Neural progenitor cell (in vitro differentiated cells): ENCODE results near the gene PIGA. TPM values are rescaled to one million over a fixed set of nuclear protein-coding genes. Genes with fewer than 3 reads are reported as not detected.

Experiments
- DNase-seq: peaks from one replicate; pipeline ENCODE4 v3.0.0-alpha.2; 2016; ENCODE audit warnings: low spot score
- H2AFZ ChIP-seq: fragments of 200-600 bp; sonication (generic); replicated peaks from 2 replicates; pipeline ENCODE4 v1.6.1; 2016; ENCODE audit warnings: antibody characterized with exemption
- H3F3A ChIP-seq: fragments of 200-600 bp; sonication (generic); 2 replicates; pipeline ENCODE4 v1.6.1; 2016; ENCODE audit warnings: antibody characterized with exemption, low read depth
- H3K27ac ChIP-seq: fragments of 200-600 bp; sonication (generic); 2 replicates; pipeline ENCODE4 v1.5.1; 2016; ENCODE audit warnings: mild to moderate bottlenecking
- H3K27me3 ChIP-seq: fragments of 200-600 bp; sonication (generic); 2 replicates; pipeline ENCODE4 v1.6.1; 2016; ENCODE audit warnings: mild to moderate bottlenecking, moderate library complexity
- H3K36me3 ChIP-seq: fragments of 200-600 bp; sonication (generic); 2 replicates; pipeline ENCODE4 v1.5.1; 2016
- H3K4me1 ChIP-seq: fragments of 200-600 bp; sonication (generic); 2 replicates; pipeline ENCODE4 v1.6.1; 2016; ENCODE audit warnings: mixed run types
- H3K4me2 ChIP-seq: fragments of 200-600 bp; sonication (generic); 2 replicates; pipeline ENCODE4 v1.6.1; 2016
- H3K4me3 ChIP-seq: fragments of 200-600 bp; sonication (generic); 2 replicates; pipeline ENCODE4 v1.5.1; 2016
- H3K79me2 ChIP-seq: fragments of 200-600 bp; sonication (generic); 2 replicates; pipeline ENCODE4 v1.6.1; 2016; ENCODE audit warnings: low read depth
- H3K9ac ChIP-seq: fragments of 200-600 bp; sonication (generic); 2 replicates; pipeline ENCODE4 v1.6.1; 2016
- H3K9me3 ChIP-seq: fragments of 200-600 bp; sonication (generic); 2 replicates; pipeline ENCODE4 v1.5.1; 2016; ENCODE audit warnings: low read depth
- H4K20me1 ChIP-seq: fragments of 200-600 bp; sonication (generic); 2 replicates; pipeline ENCODE4 v1.6.1; 2016; ENCODE audit warnings: low read depth
- H3K27ac Mint-ChIP-seq: 3 replicates; pipeline ENCODE4 v1.8.0; 2021; ENCODE audit warnings: mixed read lengths
- H3K27me3 Mint-ChIP-seq: 2 replicates; pipeline ENCODE4 v1.8.0; 2022; ENCODE audit warnings: low read depth, mild to moderate bottlenecking, inconsistent platforms, moderate library complexity, mixed read lengths; ENCODE audit not compliant: insufficient read depth
- H3K36me3 Mint-ChIP-seq: 3 replicates; pipeline ENCODE4 v1.8.0; 2021; ENCODE audit warnings: mixed read lengths
- H3K4me1 Mint-ChIP-seq: 3 replicates; pipeline ENCODE4 v1.8.0; 2021; ENCODE audit warnings: mixed read lengths
- H3K4me3 Mint-ChIP-seq: 3 replicates; pipeline ENCODE4 v1.8.0; 2021; ENCODE audit warnings: mild to moderate bottlenecking, moderate library complexity, mixed read lengths
- H3K9me3 Mint-ChIP-seq: 3 replicates; pipeline ENCODE4 v1.8.0; 2020; ENCODE audit warnings: mixed read lengths
- CTCF ChIP-seq: fragments of 200-600 bp; sonication (generic); IDR thresholded peaks from 2 replicates; pipeline ENCODE4 v1.5.1; 2017; ENCODE audit warnings: antibody characterized with exemption, mild to moderate bottlenecking
- EZH2 ChIP-seq: fragments of 200-600 bp; sonication (generic); IDR thresholded peaks from 2 replicates; pipeline ENCODE4 v1.6.1; 2017; ENCODE audit warnings: antibody characterized with exemption, mild to moderate bottlenecking, moderate library complexity
- EZH2phosphoT487 ChIP-seq: fragments of 200-600 bp; sonication (generic); IDR thresholded peaks from 2 replicates; pipeline ENCODE4 v1.6.1; 2017; ENCODE audit warnings: antibody characterized with exemption
- total RNA-seq: library from RNA; depleted of rRNA; stranded (reverse); fragments of >200 nt; gene quantifications from 2 replicates; pipeline ENCODE4 v1.2.3, GENCODE V29; 2015; ENCODE audit warnings: low replicate concordance

The PIGA gene
- 17.2 and 23.9 TPM in 2 replicates for total RNA-seq

DNA sequence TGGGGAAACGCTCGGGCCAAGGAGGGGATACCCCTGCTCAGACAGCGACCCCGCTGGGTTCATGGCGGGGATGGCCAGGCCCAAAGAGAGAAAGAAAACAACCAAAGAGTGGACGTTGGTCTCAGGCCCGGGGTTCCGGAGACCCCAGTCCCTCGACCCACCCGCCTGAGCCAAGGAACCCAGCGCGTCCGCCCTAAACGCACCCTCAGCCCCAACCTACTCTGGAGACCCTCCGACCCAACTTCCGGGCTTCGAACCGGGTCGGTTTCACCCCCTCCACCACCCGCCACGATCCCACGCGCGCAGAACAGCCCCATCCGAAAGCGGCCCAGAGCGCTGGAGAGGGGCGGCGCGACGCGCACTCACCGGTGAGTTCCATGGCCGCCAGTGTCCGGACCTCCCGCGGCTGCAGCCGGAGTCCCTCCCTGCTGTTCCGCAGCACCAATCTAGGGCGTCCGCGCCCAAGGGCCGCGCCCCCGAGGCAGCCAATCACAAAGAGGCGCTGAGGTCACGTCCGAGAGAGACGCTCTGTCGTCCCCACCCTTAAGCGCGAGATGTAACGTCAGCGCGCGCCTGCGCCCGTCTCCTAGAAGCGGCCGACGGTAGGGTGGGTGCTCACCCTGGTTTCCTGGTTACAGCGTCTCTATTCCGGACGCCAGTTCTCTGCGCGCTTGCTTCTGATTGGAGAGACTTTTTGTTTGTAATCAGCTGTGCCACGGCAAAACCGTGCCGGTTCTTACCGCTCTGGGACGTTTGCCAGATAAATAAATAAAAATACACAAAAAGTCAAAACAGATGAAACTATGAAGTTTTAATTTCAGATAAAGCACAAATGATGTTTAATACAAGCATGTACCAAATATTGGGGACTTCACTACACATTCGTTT is at the start of gene PIGA:
PIGA (minus strand) TSS at position 389 of the 888 bp plus-strand sequence. CDS start 3,593 bp downstream, outside the sequence.
- Mint-ChIP-seq H3K4me3 (peak within 1 kb of the TSS; percentile 94), H3K4me1 (peaks cover 31% of the 10 kb centered on the region), H3K27me3 (peaks cover 2% of the 10 kb centered on the region), H3K27ac (peak within 1 kb of the TSS; percentile 86), H3K9me3 (no peaks in the 10 kb centered on the region), H3K36me3 (no peaks in the 10 kb centered on the region)
- TF ChIP-seq EZH2 (no peak), CTCF (no peak), EZH2phosphoT487 (no peak)
- Histone ChIP-seq H4K20me1 (no peaks in the 10 kb centered on the region), H3K79me2 (peaks cover 18% of the 10 kb centered on the region), H3K4me1 (peaks cover 10% of the 10 kb centered on the region), H3K27me3 (peaks cover 35% of the 10 kb centered on the region), H3K36me3 (no peaks in the 10 kb centered on the region), H2AFZ (peak within 1 kb of the TSS; percentile 5), H3K9ac (peak within 1 kb of the TSS; percentile 77), H3K27ac (peak within 1 kb of the TSS; percentile 16), H3K4me3 (peak within 1 kb of the TSS; percentile 59), H3F3A (no peaks in the 10 kb centered on the region), H3K4me2 (peak within 1 kb of the TSS; percentile 75), H3K9me3 (no peaks in the 10 kb centered on the region)
- DNase-seq: peak; percentile 96

GRCh38 chrX:15384304-15384703 is 49.0 kb upstream of the PIGA start, which contains the start of gene VEGFD:
TSS of gene VEGFD (minus strand) at chrX:15384413. CDS start at chrX:15383946, 467 bp downstream.
- Histone ChIP-seq H3K9ac (peak within 1 kb of the TSS; percentile 2), H3K27ac (no peak within 1 kb of the TSS), H4K20me1 (no peaks in the 10 kb centered on the region), H3K79me2 (no peaks in the 10 kb centered on the region), H3K9me3 (no peaks in the 10 kb centered on the region), H3K4me2 (no peak within 1 kb of the TSS), H3K27me3 (no peaks in the 10 kb centered on the region), H2AFZ (no peak within 1 kb of the TSS), H3K36me3 (no peaks in the 10 kb centered on the region), H3K4me3 (no peak within 1 kb of the TSS), H3F3A (no peaks in the 10 kb centered on the region), H3K4me1 (peaks cover 5% of the 10 kb centered on the region)
- TF ChIP-seq EZH2 (no peak), EZH2phosphoT487 (no peak), CTCF (no peak)
- Mint-ChIP-seq H3K9me3 (no peaks in the 10 kb centered on the region), H3K36me3 (peaks cover 5% of the 10 kb centered on the region), H3K27ac (peak within 1 kb of the TSS; percentile 23), H3K4me3 (peak within 1 kb of the TSS; percentile 37), H3K4me1 (peaks cover 17% of the 10 kb centered on the region), H3K27me3 (no peaks in the 10 kb centered on the region)
- DNase-seq: no peak

DNA sequence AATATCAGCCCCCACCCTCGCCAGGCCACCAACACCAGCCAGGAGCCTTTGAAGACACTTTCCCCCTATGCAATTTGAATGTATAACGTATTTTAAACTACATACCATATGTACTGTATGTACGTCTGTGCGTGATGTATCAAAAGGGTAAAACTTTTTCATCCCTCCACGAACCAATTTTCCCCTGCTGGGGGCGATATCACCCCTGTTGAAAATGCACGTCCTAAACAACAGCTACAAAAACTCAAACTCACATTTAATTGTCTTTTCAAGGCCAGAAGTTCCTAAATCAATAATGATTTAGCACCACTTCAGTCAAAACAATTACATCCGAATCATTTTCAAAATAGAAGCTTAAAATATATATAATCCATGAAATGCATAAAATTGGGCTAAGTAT is 47.5 kb upstream of the PIGA start:
- Mint-ChIP-seq H3K27ac (no peak overlapping the region), H3K4me1 (peaks cover 17% of the 10 kb centered on the region), H3K36me3 (peaks cover 4% of the 10 kb centered on the region), H3K9me3 (no peaks in the 10 kb centered on the region), H3K4me3 (no peak overlapping the region), H3K27me3 (no peaks in the 10 kb centered on the region)
- no peaks in the 10 kb centered on the region for H3K79me2 ChIP-seq
- H3K9me3 ChIP-seq: no peaks in the 10 kb centered on the region
- H3K9ac ChIP-seq: no peak overlapping the region
- H3K27ac ChIP-seq: no peak overlapping the region
- H3K36me3 ChIP-seq: no peaks in the 10 kb centered on the region
- peak; percentile 29 for DNase-seq
- no peaks in the 10 kb centered on the region for H3F3A ChIP-seq
- H3K4me1 ChIP-seq: peaks cover 5% of the 10 kb centered on the region
- H4K20me1 ChIP-seq: no peaks in the 10 kb centered on the region
- no peak overlapping the region for H3K4me3 ChIP-seq
- no peak overlapping the region for H2AFZ ChIP-seq
- no peak overlapping the region for H3K4me2 ChIP-seq
- peak; percentile 64 for TF ChIP-seq CTCF
- no peak for TF ChIP-seq EZH2phosphoT487
- H3K27me3 ChIP-seq: no peaks in the 10 kb centered on the region
